Adipocyte (in vitro differentiated cells): Measurements from ENCODE around the gene COPG2.
"Not testable (repeated sequence)": the region's sequence is repeated elsewhere in the genome, so short reads cannot be mapped to it uniquely, and the experiment has no call there.

Source experiments
- DNase-seq: peaks from one replicate; pipeline ENCODE4 v3.0.0-alpha.2; 2015; ENCODE audit warnings: low read depth
- H3K27me3 ChIP-seq: replicated peaks from 2 replicates; pipeline ENCODE4 v1.7.0; 2013; ENCODE audit warnings: mild to moderate bottlenecking, low read length, moderate library complexity; ENCODE audit not compliant: control insufficient read depth, insufficient read depth
- H3K36me3 ChIP-seq: 2 replicates; pipeline ENCODE4 v1.7.0; 2013; ENCODE audit warnings: low read length, mild to moderate bottlenecking, moderate library complexity; ENCODE audit not compliant: control insufficient read depth, insufficient read depth, severe bottlenecking
- H3K4me1 ChIP-seq: 2 replicates; pipeline ENCODE4 v1.7.0; 2013; ENCODE audit warnings: mild to moderate bottlenecking, low read length, moderate library complexity; ENCODE audit not compliant: control insufficient read depth, insufficient read depth
- H3K4me3 ChIP-seq: 2 replicates; pipeline ENCODE4 v1.7.0; 2013; ENCODE audit warnings: mild to moderate bottlenecking, low read length, moderate library complexity
- H3K9ac ChIP-seq: 2 replicates; pipeline ENCODE4 v1.7.0; 2013; ENCODE audit warnings: mild to moderate bottlenecking, low read length, moderate library complexity
- H3K9me3 ChIP-seq: 2 replicates; pipeline ENCODE4 v1.7.0; 2013; ENCODE audit warnings: mild to moderate bottlenecking, low read length, moderate library complexity; ENCODE audit not compliant: control insufficient read depth

COPG2 gene

DNA sequence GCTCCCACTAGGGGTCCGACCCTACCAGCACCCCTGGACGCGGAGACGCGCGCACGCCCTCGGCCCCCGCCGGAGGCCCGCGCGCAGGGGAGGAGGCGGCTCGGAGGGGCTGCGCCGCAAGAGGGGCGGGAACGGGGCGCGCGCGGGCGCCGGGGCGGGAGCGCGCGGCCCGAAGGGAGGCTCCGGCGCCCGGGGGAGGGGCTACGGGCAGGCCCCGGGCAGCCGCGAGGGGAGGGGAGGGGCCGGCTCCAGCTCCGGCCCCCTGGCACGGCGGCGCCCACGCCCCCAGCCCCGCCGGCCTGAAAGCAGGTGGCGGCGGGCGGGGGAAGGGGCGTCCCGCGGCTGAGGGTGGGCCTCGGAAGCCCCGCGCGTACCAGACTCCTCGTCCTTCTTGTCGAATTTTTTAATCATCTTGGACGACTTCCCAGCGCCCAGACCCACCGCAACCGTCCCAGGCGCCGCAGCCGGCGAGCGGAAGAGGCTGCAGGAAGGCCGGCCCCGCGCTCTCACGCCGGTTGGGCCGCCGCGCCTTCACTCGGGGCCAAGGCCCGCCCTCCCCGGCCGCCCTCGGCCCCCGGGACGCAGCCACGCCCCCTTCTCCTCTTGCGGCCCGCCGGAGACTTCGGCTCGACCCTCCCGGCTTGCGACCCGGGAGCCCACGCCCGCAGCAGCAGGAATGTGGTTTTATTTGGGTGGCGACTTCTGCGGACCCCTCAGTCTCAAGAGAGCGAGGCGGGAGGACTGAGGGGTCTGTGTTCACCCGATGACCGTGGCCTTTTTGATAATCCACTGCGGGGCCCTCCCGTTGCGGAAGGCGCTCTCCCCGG, at the start of gene COPG2:
TSS of gene COPG2 (minus strand) at position 491 of the 827 bp plus-strand sequence. CDS start at position 411, 80 bp downstream.
- H3K27me3 ChIP-seq = no peaks in the 10 kb centered on the region
- H3K4me1 ChIP-seq = peaks cover 32% of the 10 kb centered on the region
- peak within 1 kb of the TSS; percentile 88 for H3K9ac ChIP-seq
- peak within 1 kb of the TSS; percentile 88 for H3K4me3 ChIP-seq
- peak; percentile 96 for DNase-seq
- H3K9me3 ChIP-seq = no peaks in the 10 kb centered on the region
- peaks cover 3% of the 10 kb centered on the region for H3K36me3 ChIP-seq

- Histone ChIP-seq H3K4me1 (no peaks in the 10 kb centered on the region), H3K9me3 (peaks cover 8% of the 10 kb centered on the region), H3K9ac (no peak overlapping the region), H3K36me3 (no peaks in the 10 kb centered on the region), H3K27me3 (peaks cover 17% of the 10 kb centered on the region), H3K4me3 (no peak overlapping the region)
- DNase-seq = no peak
Measured at GRCh38 chr7:130712416-130712815, 43.9 kb upstream of the COPG2 start.

DNA sequence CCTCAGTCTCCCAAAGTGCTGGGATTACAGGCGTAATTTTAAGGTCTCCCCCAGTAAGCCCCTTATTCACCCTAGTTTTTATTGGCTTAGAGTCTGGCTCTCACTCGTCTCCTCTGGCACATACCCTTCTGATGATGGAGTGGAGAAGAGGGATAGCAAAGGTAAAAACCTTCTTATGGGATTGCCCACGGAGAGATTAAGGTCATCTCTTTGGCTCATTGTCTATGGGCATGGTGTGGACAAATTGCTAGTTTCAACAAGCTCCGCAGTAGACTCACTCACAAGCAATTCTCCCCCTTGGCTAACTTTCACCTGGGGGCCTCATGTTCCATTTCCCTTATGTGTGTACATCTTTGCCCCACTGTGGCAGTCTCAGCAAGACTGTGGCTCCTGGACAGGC, 40.2 kb upstream of the COPG2 start:
- no peak overlapping the region for H3K9ac ChIP-seq
- H3K4me1 ChIP-seq = no peaks in the 10 kb centered on the region
- H3K36me3 ChIP-seq = no peaks in the 10 kb centered on the region
- H3K9me3 ChIP-seq = peaks cover 21% of the 10 kb centered on the region
- peaks cover 17% of the 10 kb centered on the region for H3K27me3 ChIP-seq
- H3K4me3 ChIP-seq = no peak overlapping the region
- DNase-seq = no peak

DNA sequence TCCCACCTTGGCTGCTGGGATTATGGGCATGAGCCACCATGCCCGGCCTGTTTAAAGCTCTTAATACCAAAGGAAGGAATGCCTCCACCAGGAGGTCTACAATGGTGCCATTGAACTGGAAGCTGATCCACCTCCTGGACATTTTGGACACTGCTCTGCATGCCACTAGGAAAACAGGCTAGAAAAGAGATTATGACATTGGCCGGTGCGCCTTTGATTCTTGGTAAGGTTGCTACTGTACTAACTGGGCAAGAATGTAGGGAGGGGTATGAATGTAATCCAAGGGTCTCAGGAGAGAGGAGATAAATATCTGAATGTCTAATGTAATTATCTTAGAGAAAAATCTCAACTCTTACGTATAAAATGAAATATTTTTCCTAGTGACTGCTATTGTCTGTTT, 39.5 kb upstream of the COPG2 start:
- Histone ChIP-seq H3K36me3 (no peaks in the 10 kb centered on the region), H3K27me3 (peaks cover 15% of the 10 kb centered on the region), H3K4me1 (no peaks in the 10 kb centered on the region), H3K9ac (no peak overlapping the region), H3K9me3 (peaks cover 21% of the 10 kb centered on the region), H3K4me3 (no peak overlapping the region)
- no peak for DNase-seq

DNA sequence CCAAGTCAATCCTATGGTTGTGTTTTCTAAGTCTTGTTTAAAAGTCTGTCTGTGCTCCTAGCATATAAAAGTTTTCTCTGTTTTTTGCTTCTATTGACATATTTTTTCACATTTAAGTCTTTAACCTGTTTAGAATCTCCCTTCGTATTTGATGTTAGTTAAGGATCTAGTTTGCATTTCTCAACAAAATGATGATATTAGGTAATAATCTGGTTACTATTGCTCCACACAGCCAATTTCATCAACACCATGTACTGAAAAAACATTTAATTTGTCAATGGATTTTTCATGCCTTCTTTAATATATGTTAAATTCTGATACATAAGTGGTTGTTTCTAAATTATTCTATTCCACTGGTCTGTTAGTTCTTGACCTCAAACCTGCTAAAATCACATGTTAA, 35.3 kb upstream of the COPG2 start:
- Histone ChIP-seq H3K9ac (no peak overlapping the region), H3K4me1 (peaks cover 5% of the 10 kb centered on the region), H3K36me3 (no peaks in the 10 kb centered on the region), H3K9me3 (peaks cover 16% of the 10 kb centered on the region), H3K4me3 (no peak overlapping the region), H3K27me3 (no peaks in the 10 kb centered on the region)
- no peak for DNase-seq

- no peak overlapping the region for H3K9ac ChIP-seq
- no peak for DNase-seq
- H3K4me3 ChIP-seq = no peak overlapping the region
- H3K36me3 ChIP-seq = no peaks in the 10 kb centered on the region
- no peaks in the 10 kb centered on the region for H3K27me3 ChIP-seq
- H3K4me1 ChIP-seq = peaks cover 10% of the 10 kb centered on the region
- H3K9me3 ChIP-seq = peaks cover 5% of the 10 kb centered on the region
Measured at GRCh38 chr7:130701650-130702049, 33.1 kb upstream of the COPG2 start.

GRCh38 chr7:130700760-130701159, 32.2 kb upstream of the COPG2 start:
- Histone ChIP-seq H3K36me3 (no peaks in the 10 kb centered on the region), H3K4me3 (no peak overlapping the region), H3K9me3 (no peaks in the 10 kb centered on the region), H3K27me3 (no peaks in the 10 kb centered on the region), H3K4me1 (peaks cover 10% of the 10 kb centered on the region), H3K9ac (no peak overlapping the region)
- DNase-seq = no peak

GRCh38 chr7:130699686-130700085, 31.1 kb upstream of the COPG2 start:
- no peaks in the 10 kb centered on the region for H3K36me3 ChIP-seq
- H3K9me3 ChIP-seq = no peaks in the 10 kb centered on the region
- H3K4me3 ChIP-seq = no peak overlapping the region
- no peak for DNase-seq
- H3K4me1 ChIP-seq = peaks cover 10% of the 10 kb centered on the region
- no peaks in the 10 kb centered on the region for H3K27me3 ChIP-seq
- no peak overlapping the region for H3K9ac ChIP-seq

GRCh38 chr7:130697820-130698219, 29.3 kb upstream of the COPG2 start:
- H3K4me3 ChIP-seq = no peak overlapping the region
- H3K27me3 ChIP-seq = no peaks in the 10 kb centered on the region
- no peaks in the 10 kb centered on the region for H3K36me3 ChIP-seq
- H3K9me3 ChIP-seq = no peaks in the 10 kb centered on the region
- H3K4me1 ChIP-seq = peaks cover 10% of the 10 kb centered on the region
- no peak overlapping the region for H3K9ac ChIP-seq
- DNase-seq = peak; percentile 21

DNA sequence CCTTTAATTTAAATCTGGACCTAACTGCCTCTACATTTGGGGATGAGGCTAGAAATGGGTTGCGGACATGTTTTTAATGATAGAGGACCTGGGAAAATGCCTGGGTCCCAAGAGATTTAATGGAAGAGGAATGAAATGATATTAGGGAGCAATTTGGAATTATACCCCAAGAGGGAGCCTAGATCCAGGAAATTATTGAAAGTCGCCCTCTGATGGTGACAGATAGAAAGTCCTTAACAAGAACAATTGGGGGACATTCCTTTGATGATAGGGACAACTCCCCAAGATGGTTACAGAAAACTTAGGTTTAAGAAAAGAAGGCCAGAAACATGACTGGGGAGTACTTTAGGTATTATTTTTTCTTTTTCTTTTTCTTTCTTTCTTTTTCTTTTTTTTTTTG, 27.3 kb upstream of the COPG2 start:
- no peaks in the 10 kb centered on the region for H3K9me3 ChIP-seq
- no peaks in the 10 kb centered on the region for H3K36me3 ChIP-seq
- peaks cover 10% of the 10 kb centered on the region for H3K4me1 ChIP-seq
- no peak overlapping the region for H3K9ac ChIP-seq
- no peaks in the 10 kb centered on the region for H3K27me3 ChIP-seq
- H3K4me3 ChIP-seq = no peak overlapping the region
- peak; percentile 66 for DNase-seq

DNA sequence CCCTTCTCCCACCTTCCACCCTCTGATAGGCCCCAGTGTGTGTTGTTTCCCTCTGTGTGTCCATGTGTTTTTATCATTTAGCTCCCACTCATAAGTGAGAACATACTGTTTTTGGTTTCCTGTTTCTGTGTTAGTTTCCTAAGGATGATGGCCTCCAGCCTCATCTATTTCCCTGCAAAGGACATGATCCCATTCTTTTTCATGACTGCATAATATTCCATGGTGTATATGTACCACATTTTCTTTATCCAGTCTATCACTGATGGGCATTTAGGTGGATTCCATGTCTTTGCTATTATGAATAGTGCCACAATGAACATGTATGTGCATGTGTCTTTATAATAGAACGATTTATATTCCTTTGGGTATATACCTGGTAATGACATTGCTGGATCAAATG, 23.8 kb upstream of the COPG2 start:
- H3K4me1 ChIP-seq, H3K27me3 ChIP-seq, H3K36me3 ChIP-seq, DNase-seq, H3K9ac ChIP-seq, H3K9me3 ChIP-seq, H3K4me3 ChIP-seq: not testable (repeated sequence)

- Histone ChIP-seq H3K9ac (no peak overlapping the region), H3K9me3 (peaks cover 3% of the 10 kb centered on the region), H3K27me3 (no peaks in the 10 kb centered on the region), H3K4me1 (no peaks in the 10 kb centered on the region), H3K4me3 (no peak overlapping the region), H3K36me3 (no peaks in the 10 kb centered on the region)
- no peak for DNase-seq
Measured at GRCh38 chr7:130689683-130690082, 21.1 kb upstream of the COPG2 start.
